SJCRH30 (cell line): Measurements from ENCODE around the gene INTS3. TPM values are rescaled to one million over a fixed set of nuclear protein-coding genes. Genes with fewer than 3 reads are reported as not detected.
A peak's percentile ranks its signal among the peaks of the same experiment; 100 is the strongest.

Experiments
- DNase-seq, 2 experiments: peaks; one replicate each; pipeline ENCODE4 v3.0.0-alpha.2; 2015 to 2020
- H3K27ac ChIP-seq: fragments of 250-450 bp; sonication (Bioruptor Pico); 2 replicates; pipeline ENCODE4 v1.5.1; 2020; ENCODE audit warnings: mild to moderate bottlenecking, moderate library complexity
- H3K27me3 ChIP-seq: fragments of 250-450 bp; sonication (Bioruptor Pico); 2 replicates; pipeline ENCODE4 v1.5.1; 2020; ENCODE audit warnings: mild to moderate bottlenecking, moderate library complexity
- H3K36me3 ChIP-seq: fragments of 250-450 bp; sonication (Bioruptor Pico); 2 replicates; pipeline ENCODE4 v1.5.1; 2020; ENCODE audit warnings: mild to moderate bottlenecking, moderate library complexity
- H3K4me1 ChIP-seq: fragments of 250-450 bp; sonication (Bioruptor Pico); 2 replicates; pipeline ENCODE4 v1.5.1; 2020; ENCODE audit warnings: mild to moderate bottlenecking, moderate library complexity
- H3K4me3 ChIP-seq: fragments of 250-450 bp; sonication (Bioruptor Pico); 2 replicates; pipeline ENCODE4 v1.5.1; 2020; ENCODE audit warnings: mild to moderate bottlenecking, moderate library complexity
- H3K9me3 ChIP-seq: fragments of 250-450 bp; sonication (Bioruptor Pico); replicated peaks from 2 replicates; pipeline ENCODE4 v1.5.1; 2020; ENCODE audit warnings: mild to moderate bottlenecking, moderate library complexity
- total RNA-seq: library from RNA; depleted of rRNA; stranded (reverse); fragments of >200 nt; shearing (Covaris generic); gene quantifications from 2 replicates; pipeline ENCODE4 v1.2.3, GENCODE V29; 2014

The INTS3 gene
- total RNA-seq, 1 experiment from 2014 or later: 28.5 TPM

- DNase-seq: no peak
- Histone ChIP-seq H3K9me3 (no peaks in the 10 kb centered on the region), H3K27me3 (no peaks in the 10 kb centered on the region), H3K4me3 (no peak overlapping the region), H3K27ac (no peak overlapping the region), H3K36me3 (no peaks in the 10 kb centered on the region), H3K4me1 (no peaks in the 10 kb centered on the region)
These were observed 6.1 kb downstream of the INTS3 start for GRCh38 chr1:153733970-153734369.

GRCh38 chr1:153734396-153735089 is 6.7 kb downstream of the INTS3 start:
- H3K36me3 ChIP-seq: no peaks in the 10 kb centered on the region
- no peaks in the 10 kb centered on the region for H3K4me1 ChIP-seq
- H3K27me3 ChIP-seq: no peaks in the 10 kb centered on the region
- no peak overlapping the region for H3K27ac ChIP-seq
- no peak overlapping the region for H3K4me3 ChIP-seq
- H3K9me3 ChIP-seq: no peaks in the 10 kb centered on the region
- no peak for DNase-seq

DNA sequence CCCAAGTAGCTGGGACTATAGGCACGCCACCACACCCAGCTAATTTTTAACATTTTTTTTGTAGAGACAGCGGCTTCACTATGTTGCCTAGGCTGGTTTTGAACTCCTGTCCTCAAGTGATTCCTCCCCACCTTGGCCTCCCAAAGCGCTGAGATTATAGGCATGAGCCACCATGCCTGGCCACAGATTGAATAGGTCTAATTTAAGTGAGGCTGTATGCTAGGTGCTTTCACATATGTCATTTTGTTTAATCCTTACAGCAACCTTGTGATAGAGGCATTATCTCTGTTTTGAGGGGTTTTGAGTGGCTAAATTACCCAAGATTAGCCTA is 7.2 kb downstream of the INTS3 start:
- DNase-seq: no peak
- Histone ChIP-seq H3K4me3 (no peak overlapping the region), H3K36me3 (no peaks in the 10 kb centered on the region), H3K27me3 (no peaks in the 10 kb centered on the region), H3K4me1 (no peaks in the 10 kb centered on the region), H3K27ac (no peak overlapping the region), H3K9me3 (no peaks in the 10 kb centered on the region)

GRCh38 chr1:153741986-153742385 is 14.1 kb downstream of the INTS3 start:
- no peak overlapping the region for H3K27ac ChIP-seq
- H3K27me3 ChIP-seq: no peaks in the 10 kb centered on the region
- peaks cover 20% of the 10 kb centered on the region for H3K36me3 ChIP-seq
- H3K4me3 ChIP-seq: no peak overlapping the region
- H3K9me3 ChIP-seq: no peaks in the 10 kb centered on the region
- DNase-seq: no peak
- H3K4me1 ChIP-seq: no peaks in the 10 kb centered on the region

- Histone ChIP-seq H3K27ac (no peak overlapping the region), H3K27me3 (no peaks in the 10 kb centered on the region), H3K36me3 (peaks cover 21% of the 10 kb centered on the region), H3K4me3 (no peak overlapping the region), H3K9me3 (no peaks in the 10 kb centered on the region), H3K4me1 (no peaks in the 10 kb centered on the region)
- DNase-seq: no peak
These were observed 14.7 kb downstream of the INTS3 start for GRCh38 chr1:153742411-153743142.

- Histone ChIP-seq H3K4me3 (no peak overlapping the region), H3K4me1 (no peaks in the 10 kb centered on the region), H3K9me3 (no peaks in the 10 kb centered on the region), H3K36me3 (peaks cover 18% of the 10 kb centered on the region), H3K27ac (no peak overlapping the region), H3K27me3 (no peaks in the 10 kb centered on the region)
- no peak for DNase-seq
These were observed 17.6 kb downstream of the INTS3 start for GRCh38 chr1:153745417-153745816.

DNA sequence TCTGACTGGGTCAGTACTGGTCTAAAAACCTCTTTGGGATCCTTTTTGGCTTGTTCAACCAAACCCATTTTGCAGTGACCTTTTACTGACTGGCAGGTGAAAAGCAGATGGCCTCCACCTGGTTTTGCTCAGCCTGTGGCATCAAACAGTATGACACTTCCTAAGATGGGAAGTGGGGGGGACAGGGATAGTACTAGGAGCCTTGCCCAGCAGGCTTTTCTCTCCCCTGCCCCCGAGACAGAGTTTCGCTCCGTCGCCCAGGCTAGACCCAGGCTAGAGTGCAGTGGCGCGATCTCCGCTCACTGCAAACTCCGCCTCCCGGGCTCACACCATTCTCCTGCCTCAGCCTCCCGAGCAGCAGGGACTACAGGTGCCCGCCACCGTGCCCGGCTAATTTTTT is 18.3 kb downstream of the INTS3 start:
- no peak overlapping the region for H3K27ac ChIP-seq
- H3K9me3 ChIP-seq: no peaks in the 10 kb centered on the region
- H3K36me3 ChIP-seq: peaks cover 14% of the 10 kb centered on the region
- DNase-seq: no peak
- no peaks in the 10 kb centered on the region for H3K4me1 ChIP-seq
- no peak overlapping the region for H3K4me3 ChIP-seq
- H3K27me3 ChIP-seq: no peaks in the 10 kb centered on the region

DNA sequence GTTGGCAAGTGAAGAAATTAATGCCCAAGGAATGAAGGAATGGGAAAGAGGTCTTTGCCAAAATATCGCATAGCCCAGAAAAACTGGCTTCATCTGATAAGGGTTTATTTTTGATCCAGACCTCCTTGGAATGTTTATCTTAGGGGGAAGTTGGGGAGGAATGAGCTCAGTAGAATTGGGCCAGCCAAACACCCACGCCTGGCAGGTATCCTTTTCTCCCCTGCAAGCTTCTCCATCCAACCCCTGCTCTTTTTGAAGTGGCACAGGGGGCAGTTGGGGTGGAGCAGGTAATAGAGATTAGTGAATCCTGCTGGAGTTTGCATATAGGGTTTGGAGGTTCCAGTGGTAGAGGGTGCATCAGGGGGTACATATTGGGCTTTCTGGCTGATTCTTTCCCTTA is 21.1 kb downstream of the INTS3 start:
- H3K9me3 ChIP-seq: no peaks in the 10 kb centered on the region
- no peaks in the 10 kb centered on the region for H3K4me1 ChIP-seq
- no peak overlapping the region for H3K27ac ChIP-seq
- DNase-seq: no peak
- H3K36me3 ChIP-seq: peaks cover 17% of the 10 kb centered on the region
- no peak overlapping the region for H3K4me3 ChIP-seq
- H3K27me3 ChIP-seq: no peaks in the 10 kb centered on the region

GRCh38 chr1:153749408-153750005 is 21.7 kb downstream of the INTS3 start:
- DNase-seq: peak; percentile 60 to 76
- no peaks in the 10 kb centered on the region for H3K27me3 ChIP-seq
- H3K27ac ChIP-seq: no peak overlapping the region
- no peak overlapping the region for H3K4me3 ChIP-seq
- peaks cover 17% of the 10 kb centered on the region for H3K36me3 ChIP-seq
- no peaks in the 10 kb centered on the region for H3K9me3 ChIP-seq
- no peaks in the 10 kb centered on the region for H3K4me1 ChIP-seq

- Histone ChIP-seq H3K36me3 (peaks cover 17% of the 10 kb centered on the region), H3K4me3 (no peak overlapping the region), H3K4me1 (no peaks in the 10 kb centered on the region), H3K27ac (no peak overlapping the region), H3K9me3 (no peaks in the 10 kb centered on the region), H3K27me3 (no peaks in the 10 kb centered on the region)
- no peak for DNase-seq
These were observed 22.5 kb downstream of the INTS3 start for GRCh38 chr1:153750026-153750995.

GRCh38 chr1:153752072-153752471 is 24.2 kb downstream of the INTS3 start:
- Histone ChIP-seq H3K36me3 (peaks cover 17% of the 10 kb centered on the region), H3K27ac (no peak overlapping the region), H3K4me1 (no peaks in the 10 kb centered on the region), H3K9me3 (no peaks in the 10 kb centered on the region), H3K4me3 (no peak overlapping the region), H3K27me3 (no peaks in the 10 kb centered on the region)
- no peak for DNase-seq

DNA sequence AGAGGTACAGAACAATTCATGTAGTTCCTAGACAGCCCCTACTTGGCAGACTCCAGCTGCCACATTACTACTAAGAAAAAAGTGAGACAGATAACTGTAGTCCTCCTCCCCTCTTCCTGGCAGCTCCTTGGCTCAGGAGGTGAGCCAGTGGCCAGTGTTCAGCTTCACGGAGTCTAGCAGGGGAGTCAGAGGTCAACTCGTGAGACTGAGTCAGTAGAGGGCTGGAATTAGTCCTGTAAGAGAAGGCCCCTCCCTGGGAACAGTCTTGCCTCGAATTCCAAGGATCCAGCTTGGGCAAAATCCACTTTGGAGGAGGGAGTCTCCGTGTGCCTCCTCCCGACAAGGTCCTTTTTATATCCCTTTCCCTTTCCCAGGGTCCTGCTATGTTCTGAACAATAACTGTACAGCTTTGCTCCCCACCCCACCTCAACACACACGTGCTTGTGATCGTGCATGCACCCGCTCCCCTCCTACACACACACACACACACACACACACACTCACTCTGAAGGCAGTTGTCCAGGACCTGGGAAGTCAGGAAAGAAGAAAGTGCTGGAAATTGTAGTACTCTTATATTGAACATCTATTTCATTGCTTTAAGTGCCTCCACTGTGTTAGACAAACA is 24.8 kb downstream of the INTS3 start:
- Histone ChIP-seq H3K9me3 (no peaks in the 10 kb centered on the region), H3K27me3 (no peaks in the 10 kb centered on the region), H3K4me1 (no peaks in the 10 kb centered on the region), H3K36me3 (peaks cover 15% of the 10 kb centered on the region), H3K27ac (no peak overlapping the region), H3K4me3 (no peak overlapping the region)
- DNase-seq: no peak

DNA sequence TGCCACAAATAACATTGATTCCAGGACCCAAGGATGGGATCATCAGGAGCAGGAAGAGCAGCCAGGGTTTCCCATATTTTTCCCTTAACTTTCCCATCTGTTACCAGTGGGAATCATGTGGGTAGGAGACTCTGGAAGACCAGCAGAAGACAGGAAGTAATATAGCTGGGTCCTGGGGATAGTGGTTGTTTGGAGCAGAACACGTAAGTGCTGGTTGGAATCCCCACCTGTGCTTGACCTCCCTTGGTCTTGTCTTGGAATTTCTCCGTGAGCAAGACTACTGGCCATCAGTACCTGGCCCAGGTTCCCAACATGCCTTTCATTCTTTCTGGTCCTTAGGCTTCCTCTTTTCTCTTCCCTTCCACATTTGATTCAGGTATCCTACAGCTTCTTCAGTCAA is 26.4 kb downstream of the INTS3 start:
- H3K27me3 ChIP-seq: no peaks in the 10 kb centered on the region
- H3K9me3 ChIP-seq: no peaks in the 10 kb centered on the region
- H3K27ac ChIP-seq: no peak overlapping the region
- H3K36me3 ChIP-seq: peaks cover 22% of the 10 kb centered on the region
- no peak for DNase-seq
- H3K4me3 ChIP-seq: no peak overlapping the region
- H3K4me1 ChIP-seq: no peaks in the 10 kb centered on the region

- H3K4me3 ChIP-seq: no peak overlapping the region
- no peak overlapping the region for H3K27ac ChIP-seq
- H3K4me1 ChIP-seq: no peaks in the 10 kb centered on the region
- H3K9me3 ChIP-seq: no peaks in the 10 kb centered on the region
- H3K27me3 ChIP-seq: no peaks in the 10 kb centered on the region
- H3K36me3 ChIP-seq: peaks cover 13% of the 10 kb centered on the region
- no peak for DNase-seq
These were observed 32.6 kb downstream of the INTS3 start for GRCh38 chr1:153760440-153760839.
